ENCODE results near the gene FAM135A.

DNA sequence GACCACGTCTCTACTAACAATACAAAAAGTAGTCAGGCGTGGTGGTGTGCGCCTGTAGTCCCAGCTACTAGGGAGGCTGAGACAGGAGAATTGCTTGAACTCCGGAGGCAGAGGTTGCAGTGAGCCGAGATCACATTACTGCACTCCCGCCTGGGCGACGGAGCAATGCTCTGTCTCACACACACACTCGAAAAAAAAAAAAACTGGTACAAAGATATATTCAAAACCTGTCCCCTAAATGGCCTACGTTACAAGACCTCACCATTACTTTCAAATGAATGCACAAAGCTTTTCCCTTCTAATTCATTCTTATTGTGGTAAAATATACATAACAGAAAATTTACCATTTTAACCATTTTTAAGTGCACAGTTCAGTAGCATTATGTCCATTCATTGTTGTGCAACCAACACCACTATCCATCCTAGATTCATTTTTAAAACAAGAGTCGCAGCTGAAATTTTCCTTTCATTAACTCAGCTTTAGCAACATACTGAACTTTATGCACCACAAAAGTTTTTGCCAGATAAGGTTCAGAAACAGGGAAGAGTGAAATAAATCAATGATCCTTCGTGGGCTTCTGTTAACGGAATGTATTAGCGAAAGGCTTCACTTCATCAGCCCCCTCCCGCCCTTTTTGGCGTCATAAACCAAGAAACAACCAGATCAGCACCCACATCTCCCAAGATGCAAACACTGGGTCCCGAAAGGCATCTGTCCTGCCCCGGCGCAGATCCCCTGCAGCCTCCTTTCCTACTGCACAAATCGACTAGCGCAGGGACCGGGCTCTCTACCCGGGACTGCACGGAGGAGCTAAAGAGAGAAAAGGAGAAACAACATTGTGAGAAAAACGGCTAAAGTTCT lies 825 bp upstream of the FAM135A start:
- no peak for TF ChIP-seq BRCA1 (IDR thresholded peaks at IDR 0.05; ENCODE audit: low read depth, low read length)
- no peak for TF ChIP-seq POLR2AphosphoS5 (IDR thresholded peaks at IDR 0.05; ENCODE audit: low read length)
- no peak for TF ChIP-seq RAD21 (IDR thresholded peaks at IDR 0.05; ENCODE audit: insufficient read depth, low read depth, low read length)
- no peak for TF ChIP-seq EP300 (IDR thresholded peaks at IDR 0.05; ENCODE audit: borderline replicate concordance in 1 of 2, control insufficient read depth in 1 of 2, low read depth in 2 of 2, low read length in 2 of 2)
- TF ChIP-seq ZNF207 (IDR thresholded peaks at IDR 0.05; ENCODE audit: borderline replicate concordance): peak; percentile 38; the same call in 1 of the 2 replicates
- no peak for TF ChIP-seq TCF12 (IDR thresholded peaks at IDR 0.05; ENCODE audit: low read depth, low read length)

All from GM12878 (cell line).